GM21576 (cell line): ENCODE measurements around the gene PRRT4.

Experiments used
- ATAC-seq: cut with Tn5 transposase; IDR thresholded peaks from one replicate; pipeline ENCODE4 v1.9.1; 2021; ENCODE audit warnings: mild to moderate bottlenecking, moderate library complexity; ENCODE audit not compliant: unreplicated experiment

PRRT4 gene

DNA sequence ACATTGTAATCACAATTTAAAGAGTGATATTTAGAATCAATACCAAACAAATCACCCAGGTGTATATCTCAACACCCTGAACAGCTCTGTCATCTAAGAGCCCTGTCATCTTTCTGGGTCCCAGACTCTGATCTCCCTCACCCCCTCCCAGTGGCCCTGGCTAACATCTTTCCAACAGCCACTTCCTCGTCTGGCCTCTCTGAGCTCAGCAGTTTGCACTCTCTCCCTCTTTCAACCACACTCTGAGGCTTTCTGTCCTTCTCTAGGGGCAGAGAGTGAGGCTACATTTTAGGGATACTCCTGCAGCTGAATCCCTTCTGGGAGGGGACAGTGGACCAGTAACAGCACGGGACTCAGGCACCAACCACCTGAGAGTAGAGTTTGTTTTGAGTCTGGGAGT lies 17.1 kb upstream of the PRRT4 start:
- no peak for ATAC-seq

DNA sequence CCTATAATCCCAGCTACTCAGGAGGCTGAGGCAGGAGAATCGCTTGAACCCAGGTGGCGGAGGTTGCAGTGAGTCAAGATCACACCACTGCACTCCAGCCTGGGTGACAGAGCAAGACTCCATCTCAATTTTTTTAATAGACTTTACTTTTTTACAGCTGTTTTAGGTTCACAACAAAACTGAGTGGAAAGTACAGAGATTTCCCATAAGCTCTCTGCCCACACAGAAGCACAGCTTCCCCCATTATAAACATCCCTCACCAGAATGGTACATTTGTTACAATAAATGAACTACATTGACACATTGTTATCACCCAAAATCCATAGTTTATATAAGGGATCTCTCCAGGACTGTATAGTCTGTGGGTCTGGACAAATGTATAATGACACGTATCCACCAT lies 14.6 kb upstream of the PRRT4 start:
- ATAC-seq, result no peak

- ATAC-seq, result no peak
Observed at GRCh38 chr7:128374041-128374440, 12.6 kb upstream of the PRRT4 start.

DNA sequence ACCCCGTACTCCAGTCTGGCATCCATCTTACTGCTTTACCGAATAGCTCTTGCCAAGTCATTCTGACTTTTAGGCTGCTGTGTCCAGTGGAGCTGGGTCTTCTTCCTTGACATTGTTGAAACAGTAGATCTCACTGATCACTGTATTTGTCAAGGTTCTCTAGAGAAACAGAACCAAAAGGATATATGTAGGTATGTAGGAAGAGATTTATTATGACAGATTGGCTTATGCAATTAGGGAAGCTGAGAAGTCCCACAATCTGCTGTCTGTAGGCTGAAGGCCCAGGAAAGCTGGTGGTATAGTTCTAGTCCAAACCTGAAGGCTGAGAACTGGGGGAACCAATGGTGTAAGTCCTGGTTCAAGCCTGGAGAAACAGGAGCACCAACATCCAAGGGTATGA lies 12.1 kb upstream of the PRRT4 start:
- ATAC-seq, result no peak

GRCh38 chr7:128370491-128370890 lies 9.0 kb upstream of the PRRT4 start:
- ATAC-seq, result no peak

DNA sequence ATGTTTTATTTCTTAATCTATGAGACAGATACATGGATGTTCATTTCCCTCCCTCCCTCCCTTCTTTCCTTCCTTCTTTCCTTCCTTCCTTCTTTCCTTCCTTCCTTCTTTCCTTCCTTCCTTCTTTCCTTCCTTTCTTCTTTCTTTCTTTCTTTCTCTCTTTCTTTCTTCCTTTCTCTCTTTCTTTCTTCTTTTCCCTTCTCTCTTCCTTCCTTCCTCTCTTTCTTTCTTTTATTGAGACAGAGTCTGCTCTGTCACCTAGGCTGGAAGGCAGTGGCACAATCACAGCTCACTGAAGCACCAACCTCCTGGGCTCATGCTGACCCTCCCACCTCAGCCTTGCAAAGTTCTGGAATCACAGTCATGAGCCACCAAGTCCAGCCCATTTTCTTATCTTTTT lies 5.5 kb upstream of the PRRT4 start:
- ATAC-seq, result no peak

- no peak for ATAC-seq
Observed at GRCh38 chr7:128366300-128366699, 4.8 kb upstream of the PRRT4 start.

DNA sequence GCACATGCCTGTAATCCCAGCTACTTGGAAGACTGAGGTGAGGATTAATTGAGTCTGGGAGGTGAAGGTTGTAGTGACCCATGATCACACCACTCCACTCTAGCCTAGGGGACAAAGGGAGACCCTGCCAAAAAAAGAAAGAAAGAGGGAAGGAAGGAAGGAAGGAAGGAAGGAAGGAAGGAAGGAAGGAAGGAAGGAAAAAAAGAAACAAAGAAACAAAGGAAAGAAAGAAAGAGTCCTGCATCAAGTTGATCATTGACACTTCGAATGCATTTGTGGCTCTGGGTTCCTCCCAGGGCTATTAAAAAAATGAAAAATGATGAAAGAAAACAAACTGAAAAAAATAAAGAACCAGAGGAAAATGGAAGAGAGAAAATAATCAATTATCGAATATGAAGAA lies 3.9 kb upstream of the PRRT4 start:
- ATAC-seq, result no peak

- ATAC-seq, result no peak
Observed at GRCh38 chr7:128364166-128364870, 2.8 kb upstream of the PRRT4 start.

DNA sequence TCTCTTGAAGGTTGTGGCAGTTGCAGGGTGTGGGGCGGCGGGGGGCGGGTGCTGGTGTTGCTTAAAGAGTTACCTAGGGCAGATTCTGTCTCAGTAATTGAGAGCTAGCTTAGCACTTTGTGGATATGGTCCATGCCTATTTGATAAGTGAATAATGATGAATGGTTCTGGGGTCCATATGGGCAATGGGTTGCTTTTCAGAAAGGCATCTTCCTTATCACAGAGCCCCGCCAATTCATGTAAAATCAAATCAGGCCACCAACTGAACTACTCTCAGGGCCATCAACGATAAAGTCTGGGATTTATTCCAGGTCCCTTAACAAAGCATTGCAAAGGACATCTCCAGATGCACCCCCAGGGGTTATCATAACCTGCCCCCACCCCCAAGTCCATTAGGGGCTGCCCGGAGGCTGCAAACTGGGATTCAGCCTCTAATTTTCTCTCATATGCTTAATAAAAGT lies 1.8 kb upstream of the PRRT4 start:
- no peak for ATAC-seq

DNA sequence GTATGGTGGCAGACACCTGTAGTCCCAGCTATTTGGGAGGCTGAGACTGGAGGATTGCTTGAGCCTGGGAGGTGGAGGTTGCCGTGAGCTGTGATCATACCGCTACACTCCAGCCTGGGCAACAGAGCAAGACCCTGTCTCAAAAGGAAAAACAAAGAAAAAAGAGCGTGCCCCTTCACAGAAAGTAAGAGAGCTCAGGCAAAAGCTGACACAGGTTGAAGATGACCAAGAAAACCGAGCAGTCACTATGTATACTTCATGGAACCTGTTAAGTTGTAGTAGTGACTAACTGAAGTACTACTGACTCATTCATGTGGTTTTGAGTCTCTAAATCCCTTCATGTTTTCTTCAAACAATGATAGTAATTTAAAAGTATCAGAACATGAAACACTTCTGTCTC lies 1.2 kb upstream of the PRRT4 start:
- ATAC-seq, result no peak

DNA sequence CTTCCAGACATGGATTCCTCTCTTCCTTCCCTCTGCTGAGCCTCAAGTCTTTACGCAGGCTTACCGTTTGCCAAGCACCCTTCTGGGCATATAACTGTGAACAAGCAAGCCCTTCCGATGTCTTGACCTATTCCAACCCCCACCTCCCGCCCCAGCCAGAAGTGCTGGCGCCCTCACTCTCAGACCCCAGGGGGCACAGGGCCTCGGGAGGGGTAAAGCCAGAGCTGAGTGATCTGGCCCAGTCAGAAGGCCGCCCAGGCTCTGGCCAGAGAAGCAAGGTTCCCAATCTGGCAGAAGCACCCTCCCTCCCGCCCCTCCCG lies 1.2 kb downstream of the PRRT4 start:
- no peak for ATAC-seq

GRCh38 chr7:128359939-128360338 lies 1.6 kb downstream of the PRRT4 start:
- no peak for ATAC-seq

GRCh38 chr7:128359336-128359735 lies 2.2 kb downstream of the PRRT4 start:
- no peak for ATAC-seq

GRCh38 chr7:128358233-128358632 lies 3.3 kb downstream of the PRRT4 start:
- ATAC-seq, result no peak

DNA sequence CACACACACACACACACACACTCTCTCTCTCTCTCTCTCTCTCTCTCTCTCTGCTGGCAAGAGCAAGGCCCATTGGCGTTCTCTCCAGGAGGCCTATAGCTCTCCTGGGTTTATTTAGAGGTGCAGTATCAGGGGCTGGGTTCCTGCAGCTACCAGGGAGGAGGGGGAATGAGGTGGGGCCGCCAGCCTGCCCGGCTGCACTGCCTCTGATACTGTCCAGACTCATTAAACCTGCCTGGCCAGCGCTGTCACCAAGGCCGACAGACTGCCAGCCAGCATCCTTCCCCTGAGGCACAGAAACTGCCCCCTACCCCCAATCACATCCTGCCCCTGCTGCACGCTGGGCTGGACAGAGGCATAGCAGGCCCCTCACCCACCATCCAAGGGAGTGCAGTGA lies 4.3 kb downstream of the PRRT4 start:
- no peak for ATAC-seq

GRCh38 chr7:128356546-128357216 lies 4.8 kb downstream of the PRRT4 start:
- ATAC-seq, result no peak

- no peak for ATAC-seq
Observed at GRCh38 chr7:128353610-128354009, 7.9 kb downstream of the PRRT4 start.

GRCh38 chr7:128353189-128353588 lies 8.3 kb downstream of the PRRT4 start:
- ATAC-seq, result no peak

DNA sequence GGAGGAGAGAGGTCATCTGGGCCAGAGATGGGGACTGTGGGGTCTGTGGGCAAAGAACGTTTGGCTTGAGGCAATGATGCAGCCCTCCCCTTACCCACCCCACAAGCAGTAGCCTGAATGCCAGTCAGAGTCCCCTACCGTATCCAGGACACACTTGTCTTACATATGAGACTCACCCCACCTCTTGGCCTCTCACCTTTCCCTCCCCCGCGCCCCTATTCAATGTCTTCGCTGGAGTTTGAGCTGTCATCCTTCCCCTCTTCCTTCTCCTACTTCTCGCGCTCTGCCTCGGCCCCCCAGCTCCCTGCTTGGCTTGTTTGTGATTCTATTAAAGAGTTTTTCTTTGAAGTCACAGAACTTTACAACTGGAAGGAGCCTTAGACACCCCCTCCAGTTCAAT lies 8.9 kb downstream of the PRRT4 start:
- ATAC-seq, result no peak

DNA sequence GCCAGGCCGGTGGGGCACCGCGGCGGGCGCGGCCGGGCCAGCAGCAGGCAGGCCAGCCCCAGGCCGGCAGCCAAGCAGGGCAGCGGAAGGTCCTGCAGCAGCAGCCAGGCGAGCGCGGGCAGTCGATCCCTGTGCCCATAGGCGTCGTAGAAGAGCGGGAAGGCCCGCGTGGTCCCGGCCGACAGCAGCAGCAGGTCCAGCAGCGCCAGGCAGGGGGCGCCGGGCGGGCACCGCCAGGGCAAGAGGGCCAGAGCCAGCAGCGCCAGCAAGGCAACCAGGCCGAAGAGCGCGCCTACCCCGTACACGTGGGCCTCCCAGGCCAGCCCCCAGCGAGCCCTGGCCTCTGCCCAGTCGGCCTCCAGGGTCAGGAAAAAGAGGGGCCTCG lies 9.3 kb downstream of the PRRT4 start:
- ATAC-seq, result no peak

GRCh38 chr7:128351296-128352152 lies 10.0 kb downstream of the PRRT4 start:
- no peak for ATAC-seq
